ENCODE data around the gene KLHL11.
"Not testable (repeated sequence)": the region's sequence is repeated elsewhere in the genome, so short reads cannot be mapped to it uniquely, and the experiment has no call there.

The KLHL11 gene

DNA sequence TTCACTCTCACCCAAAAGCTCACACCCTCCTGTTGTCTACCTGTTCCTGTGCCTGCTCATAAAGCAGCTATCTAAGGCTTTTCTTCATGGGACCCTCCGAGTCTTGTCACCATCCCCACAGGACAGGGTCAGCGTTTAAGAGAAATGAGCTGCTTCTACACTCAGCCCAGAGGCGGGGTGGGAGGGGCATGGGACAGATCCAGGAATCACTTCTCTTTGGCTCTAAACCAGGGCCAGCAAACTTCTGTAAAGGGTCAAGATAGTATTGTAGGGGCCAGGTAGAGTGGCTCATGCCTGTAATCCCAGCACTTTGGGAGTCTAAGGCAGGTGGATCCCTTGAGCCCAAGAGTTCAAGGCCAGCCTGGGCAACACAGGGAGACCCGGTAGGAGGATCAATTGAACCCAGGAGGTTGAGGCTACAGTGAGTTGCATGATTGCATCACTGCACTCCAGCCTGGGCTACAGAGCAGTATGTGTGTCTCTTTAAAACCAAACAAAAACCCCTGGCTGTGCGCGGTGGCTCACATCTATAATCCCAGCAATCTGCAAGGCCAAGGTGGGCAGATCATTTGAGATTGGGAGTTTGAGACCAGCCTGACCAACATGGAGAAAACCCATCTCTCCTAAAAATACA, 23.2 kb upstream of the KLHL11 start:
- no peak for DNase-seq (ENCODE audit: low read depth in 2 of 2)

DNA sequence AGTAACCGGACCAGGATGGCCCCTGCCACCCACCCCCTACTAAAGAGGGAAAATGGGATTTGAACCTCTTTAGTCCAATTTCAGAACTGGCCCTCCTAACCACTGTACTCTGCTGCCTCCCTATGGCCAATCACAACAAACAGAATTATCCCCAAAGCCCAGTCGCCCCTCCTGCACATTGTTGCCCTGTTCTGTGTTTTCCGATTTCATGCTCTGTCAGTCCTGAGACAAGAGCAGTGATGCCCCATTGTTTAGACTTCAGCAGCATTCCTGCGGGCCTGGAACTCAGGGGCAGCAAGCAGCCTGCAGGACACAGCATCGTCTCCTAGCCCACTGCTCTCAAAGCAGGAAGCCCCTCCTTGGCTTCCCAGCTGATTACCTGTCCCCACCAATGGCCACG, 20.5 kb upstream of the KLHL11 start:
- DNase-seq (ENCODE audit: low read depth in 2 of 2), result no peak

GRCh38 chr17:41882756-41883155, 17.5 kb upstream of the KLHL11 start:
- DNase-seq (ENCODE audit: low read depth in 2 of 2), result no peak

GRCh38 chr17:41880130-41880529, 14.9 kb upstream of the KLHL11 start:
- DNase-seq (ENCODE audit: low read depth in 2 of 2), result no peak

- DNase-seq (ENCODE audit: low read depth in 2 of 2), result not testable (repeated sequence)
Observed at GRCh38 chr17:41874293-41874670, 9.1 kb upstream of the KLHL11 start.

DNA sequence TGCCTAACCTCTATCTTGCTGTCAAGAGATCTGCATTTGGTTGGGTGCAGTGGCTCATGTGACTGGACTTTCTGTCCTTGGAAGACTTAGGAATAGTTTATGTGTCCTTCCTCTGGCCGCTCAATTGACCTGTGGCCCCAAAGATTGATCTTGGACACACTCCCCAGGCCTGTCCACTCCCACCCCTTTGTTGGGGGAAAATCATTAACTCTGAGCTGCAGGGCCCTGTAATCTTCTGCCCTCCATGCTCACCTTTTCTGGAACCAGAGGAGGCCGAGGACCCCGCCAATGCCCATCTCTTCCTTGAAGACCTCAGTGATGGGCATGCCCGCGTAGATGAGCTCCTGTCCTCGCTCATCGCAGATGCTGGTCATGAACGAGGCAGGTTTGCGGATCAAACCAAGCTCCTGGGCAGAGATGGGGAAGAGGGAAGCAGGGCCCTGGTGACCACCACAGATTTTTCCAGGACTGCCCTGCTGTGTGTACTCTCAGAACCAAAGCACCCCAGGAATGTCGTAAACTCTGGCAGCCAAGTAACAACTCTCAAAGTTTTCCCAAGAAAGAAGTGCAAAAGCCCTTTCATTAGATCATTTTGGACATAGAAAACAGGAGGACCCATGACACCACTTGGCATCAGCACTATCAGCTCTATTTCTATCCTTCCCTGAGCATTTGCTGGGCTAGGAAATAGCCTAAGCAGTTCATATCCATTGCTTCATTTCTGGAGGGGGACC, 8.5 kb upstream of the KLHL11 start:
- no peak for DNase-seq (ENCODE audit: low read depth in 2 of 2)

DNA sequence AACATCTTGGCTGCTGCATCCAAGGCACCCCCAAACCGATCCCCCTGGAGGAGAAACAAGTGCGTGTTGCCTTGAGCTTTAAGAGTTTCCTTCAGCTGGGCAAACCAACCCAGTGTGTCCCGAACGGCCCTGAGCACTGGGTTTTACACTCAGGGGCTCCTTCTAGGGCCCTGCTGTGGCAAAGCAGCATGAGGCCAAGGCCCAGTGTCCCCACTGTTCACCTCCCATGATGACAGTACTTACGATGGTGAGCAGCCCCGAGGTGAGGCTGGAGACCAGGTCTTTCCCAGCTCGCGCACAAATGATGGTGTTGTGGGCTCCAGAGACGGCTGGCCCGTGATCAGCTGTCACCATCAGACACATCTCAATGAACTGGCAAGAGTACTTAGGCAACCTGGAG, 6.6 kb upstream of the KLHL11 start:
- DNase-seq (ENCODE audit: low read depth in 2 of 2), result no peak

DNA sequence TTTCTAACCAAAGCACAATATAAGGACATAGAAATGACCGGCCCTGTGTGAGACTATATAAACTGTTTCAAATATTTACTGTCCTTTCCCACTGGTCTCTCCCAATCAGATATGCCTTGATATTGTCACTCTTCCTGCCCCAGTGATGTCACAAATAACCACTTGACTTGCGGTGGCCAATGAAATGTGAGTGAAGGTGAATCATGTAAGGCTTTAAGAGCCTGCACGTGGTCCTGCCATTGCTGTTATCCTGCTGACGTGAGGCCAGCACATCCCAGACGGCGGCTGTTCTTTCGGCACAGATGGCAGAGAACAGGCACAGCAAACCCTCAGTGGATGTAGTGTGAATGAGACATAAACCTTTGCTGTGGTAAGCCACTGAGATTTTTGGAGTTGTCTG, 5.4 kb upstream of the KLHL11 start:
- DNase-seq (ENCODE audit: low read depth in 2 of 2), result no peak

DNA sequence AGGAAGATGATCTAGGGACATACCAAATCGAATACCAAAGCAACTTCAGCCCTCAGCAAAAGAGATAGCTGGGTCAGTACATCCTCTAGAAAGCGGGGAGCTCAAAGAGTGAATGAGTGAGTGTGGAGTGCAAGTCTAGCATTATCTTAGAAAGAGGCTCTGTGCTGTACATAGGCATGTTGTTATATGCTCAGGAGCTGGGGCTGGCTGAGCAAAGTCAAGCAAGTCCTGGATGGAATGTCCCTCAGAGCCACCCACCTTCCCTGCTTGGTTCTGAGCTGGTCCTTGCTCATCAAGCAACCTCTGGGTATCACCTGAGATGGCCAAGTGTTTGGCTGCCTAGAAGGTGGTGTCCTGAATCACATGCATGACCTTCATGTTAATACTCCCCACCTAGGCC, 4.9 kb upstream of the KLHL11 start:
- DNase-seq (ENCODE audit: low read depth in 2 of 2), result no peak

- no peak for DNase-seq (ENCODE audit: low read depth in 2 of 2)
Observed at GRCh38 chr17:41869426-41869825, 4.2 kb upstream of the KLHL11 start.

DNA sequence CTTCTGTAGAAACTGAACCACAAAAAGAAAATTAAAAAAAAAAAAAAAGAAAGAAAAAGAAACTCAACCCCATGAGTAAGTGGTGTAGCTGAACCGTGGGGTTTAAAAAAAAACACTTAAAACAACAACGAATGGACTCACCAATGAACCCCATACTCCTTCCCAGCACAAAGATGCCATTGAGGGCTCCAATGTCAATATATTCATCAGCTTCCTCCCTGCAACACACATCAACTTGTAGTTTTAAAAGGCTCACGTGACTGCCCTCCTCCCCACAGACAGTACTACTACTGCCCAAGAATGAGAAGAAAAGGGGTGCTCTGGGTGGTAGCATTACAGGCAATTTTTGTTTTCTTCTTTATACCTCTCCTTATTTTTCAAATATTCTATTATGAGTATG, 3.3 kb upstream of the KLHL11 start:
- no peak for DNase-seq (ENCODE audit: low read depth in 2 of 2)

- no peak for DNase-seq (ENCODE audit: low read depth in 2 of 2)
Observed at GRCh38 chr17:41865596-41865893, 322 bp upstream of the KLHL11 start.

GRCh38 chr17:41864498-41864835, 756 bp downstream of the KLHL11 start:
- DNase-seq (ENCODE audit: low read depth in 2 of 2), result peak in 1 of 2 donors; percentile 46

DNA sequence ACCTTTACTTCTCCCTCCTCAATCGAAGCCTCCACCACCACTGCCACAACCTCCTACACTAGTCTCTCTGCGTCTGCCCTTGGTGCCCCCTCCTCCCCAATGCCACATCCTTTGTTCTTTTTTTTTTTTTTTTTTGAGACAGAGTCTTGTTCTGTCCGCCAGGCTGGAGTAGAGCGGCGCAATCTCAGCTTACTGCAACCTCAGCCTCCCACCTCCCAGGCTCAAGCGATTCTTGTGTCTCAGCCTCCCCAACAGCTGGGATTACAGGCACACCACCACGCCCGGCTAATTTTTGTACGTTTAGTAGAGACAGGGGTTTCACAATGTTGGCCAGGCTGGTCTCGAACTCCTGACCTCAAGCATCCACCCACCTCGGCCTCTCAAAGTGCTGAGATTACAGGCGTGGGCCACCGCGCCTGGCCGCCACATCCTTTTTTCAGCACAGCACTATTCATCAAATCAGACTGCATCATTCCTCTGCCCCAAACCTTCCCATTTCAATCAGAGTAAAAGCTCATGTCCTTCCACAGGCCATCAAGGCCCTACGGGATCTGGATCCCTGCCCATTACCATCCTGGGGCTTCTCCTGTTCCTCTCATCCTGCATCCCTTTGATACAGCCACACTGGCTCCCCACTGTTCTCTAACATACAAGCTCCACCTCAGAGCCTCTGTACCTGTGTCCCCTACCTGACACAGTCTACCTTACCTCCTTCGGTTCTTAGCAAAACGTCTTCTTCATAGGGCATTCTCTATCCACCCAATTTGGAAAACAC, 2.0 kb downstream of the KLHL11 start:
- no peak for DNase-seq (ENCODE audit: low read depth in 2 of 2)

DNA sequence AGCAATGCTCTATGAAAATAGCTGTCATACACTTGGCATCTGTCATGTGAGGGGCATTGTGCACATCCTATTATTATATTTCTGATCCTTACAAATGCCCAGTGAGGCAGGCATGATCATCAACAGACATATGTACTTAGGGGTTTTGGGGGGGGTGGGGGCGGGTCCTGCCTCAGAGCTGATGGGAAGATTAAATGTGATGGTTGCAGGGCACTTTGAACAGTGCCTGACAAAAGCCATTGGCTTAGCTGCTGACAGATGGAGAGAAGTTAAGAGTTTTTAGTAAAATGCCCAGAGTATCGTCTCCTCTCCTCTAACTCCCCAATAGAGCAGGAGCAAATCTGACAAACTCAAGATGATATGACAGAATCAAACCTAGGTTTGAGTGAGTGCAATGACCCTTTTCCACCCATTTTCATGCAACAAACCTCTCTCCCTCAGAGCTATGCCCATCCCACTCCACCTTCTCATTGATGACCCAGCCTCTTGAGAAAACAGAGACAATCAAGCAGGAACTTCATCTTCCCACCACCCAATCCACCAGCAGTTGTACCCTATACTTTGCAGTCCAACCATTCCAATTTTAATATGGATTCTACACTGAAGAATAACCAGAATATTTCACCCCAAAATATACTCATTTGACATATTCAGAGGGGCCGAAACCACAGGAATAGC, 4.8 kb downstream of the KLHL11 start:
- DNase-seq (ENCODE audit: low read depth in 2 of 2), result no peak

GRCh38 chr17:41851382-41851781, 13.8 kb downstream of the KLHL11 start:
- not testable (repeated sequence) for DNase-seq (ENCODE audit: low read depth in 2 of 2)

DNA sequence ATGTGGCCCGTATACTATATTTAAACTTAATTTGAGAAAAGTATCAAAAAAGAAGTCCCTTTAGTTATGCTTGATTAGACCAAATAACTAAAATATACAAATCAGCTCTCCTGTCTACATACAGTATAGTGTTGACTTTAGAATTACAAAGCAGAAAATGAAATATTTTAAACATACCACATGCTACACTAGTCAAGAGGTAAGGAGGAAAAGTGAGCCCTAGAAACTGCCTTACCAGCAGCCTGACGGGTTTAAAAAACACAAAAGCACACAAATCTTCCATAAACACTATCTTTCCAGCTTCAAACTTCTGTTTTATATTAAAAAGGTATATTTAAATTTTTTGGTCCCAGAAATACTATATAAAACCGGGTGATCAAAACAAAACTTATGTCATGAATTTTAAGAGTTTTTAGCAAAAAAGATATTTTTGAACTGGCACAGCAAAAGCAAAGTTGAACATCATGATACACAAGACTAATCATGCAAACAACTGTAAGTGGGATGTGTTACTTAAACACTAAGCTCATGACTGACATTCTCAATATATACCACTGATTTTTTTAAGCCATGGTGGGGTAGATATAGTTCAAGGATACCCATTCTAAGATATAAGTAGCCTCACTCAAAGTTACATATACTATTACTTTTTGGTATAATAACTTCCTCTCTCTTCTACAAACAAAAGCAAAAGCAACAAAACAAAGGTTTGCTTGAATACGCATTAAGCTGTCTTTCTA, 15.8 kb downstream of the KLHL11 start:
- DNase-seq (ENCODE audit: low read depth in 2 of 2), result no peak

DNA sequence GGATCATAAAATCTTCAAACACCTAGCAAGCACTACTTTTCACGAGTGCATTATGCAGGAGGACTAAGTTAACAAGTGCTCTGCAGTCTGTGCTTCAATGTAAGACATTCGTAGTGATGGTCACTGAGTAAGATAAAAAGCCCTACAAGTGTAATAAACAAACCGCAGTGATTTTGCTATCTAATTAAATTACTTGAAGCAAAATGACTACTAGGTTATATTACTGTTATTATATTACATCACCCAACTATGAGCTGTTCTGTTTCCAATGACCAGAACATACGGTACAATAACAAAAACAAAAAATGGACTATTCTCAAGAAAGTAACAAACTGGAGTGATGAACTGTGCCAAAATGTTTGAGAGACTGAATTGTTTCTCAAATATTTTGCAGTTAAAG, 16.4 kb downstream of the KLHL11 start:
- no peak for DNase-seq (ENCODE audit: low read depth in 2 of 2)

DNA sequence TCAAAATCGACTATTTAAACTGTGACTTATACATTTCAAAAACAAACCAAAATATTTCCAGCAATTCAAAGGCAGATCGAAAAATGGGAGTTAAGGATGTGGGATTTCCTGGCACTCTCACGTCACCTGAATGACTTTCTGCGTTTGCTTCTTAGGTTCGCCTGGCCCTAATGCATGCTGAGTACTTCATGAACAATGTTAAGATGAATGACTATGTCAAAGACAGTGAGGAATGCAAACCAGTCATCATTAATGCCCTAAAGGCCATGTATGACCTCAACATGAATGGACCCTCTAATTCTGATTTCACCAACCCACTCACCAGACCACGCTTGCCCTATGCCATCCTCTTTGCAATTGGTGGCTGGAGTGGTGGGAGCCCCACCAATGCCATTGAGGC, 20.3 kb downstream of the KLHL11 start:
- DNase-seq (ENCODE audit: low read depth in 2 of 2), result no peak

DNA sequence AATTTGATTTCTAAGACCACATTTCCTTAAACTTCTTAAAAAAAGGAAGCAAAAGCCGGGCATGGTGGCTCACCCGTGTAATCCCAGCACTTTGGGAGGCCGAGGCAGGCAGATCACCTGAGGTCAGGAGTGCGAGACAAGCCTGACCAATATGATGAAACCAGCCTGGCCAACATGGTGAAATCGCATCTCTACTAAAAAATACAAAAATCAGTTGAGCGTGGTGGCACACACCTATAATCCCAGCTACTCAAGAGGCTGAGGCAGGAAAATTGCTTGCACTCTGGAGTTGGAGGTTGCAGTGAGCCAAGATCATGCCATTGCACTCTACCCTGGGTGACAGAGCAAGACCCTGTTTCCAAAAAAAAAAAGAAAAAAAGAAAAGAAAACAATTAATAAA, 24.4 kb downstream of the KLHL11 start:
- DNase-seq (ENCODE audit: low read depth in 2 of 2), result not testable (repeated sequence)

DNA sequence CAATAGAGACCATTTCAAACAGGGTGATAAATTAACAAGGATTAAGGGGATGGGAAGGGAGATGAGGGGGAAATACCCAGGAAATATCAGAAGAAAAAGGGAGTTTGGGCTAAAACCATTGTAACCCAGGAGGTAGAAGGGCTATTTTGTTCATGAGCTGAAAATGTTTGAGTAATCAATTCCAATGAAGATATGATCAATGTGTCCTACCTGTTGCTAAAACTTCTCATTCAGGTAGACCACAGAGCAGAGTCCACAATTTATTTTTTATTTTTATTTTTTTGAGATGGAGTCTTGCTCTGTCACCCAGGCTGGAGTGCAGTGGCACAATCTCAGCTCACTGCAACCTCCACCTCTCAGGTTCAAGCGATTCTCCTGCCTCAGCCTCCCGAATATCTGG, 25.8 kb downstream of the KLHL11 start:
- DNase-seq (ENCODE audit: low read depth in 2 of 2), result not testable (repeated sequence)

Measured in stimulated activated CD4-positive, alpha-beta T cell treated with anti-CD3 and anti-CD28 coated beads, Interleukin-1b, Interleukin-23, amount 100 ng/mL, for 4 hours (primary cell).